Measurements from ENCODE around the gene DYRK4. TPM values are rescaled to one million over a fixed set of nuclear protein-coding genes. Genes with fewer than 3 reads are reported as not detected.

The DYRK4 gene
- polyA plus RNA-seq, 3 donors, result 17.4 to 26.9 (median 22.4) TPM

GRCh38 chr12:4603421-4603820 is 41.4 kb downstream of the DYRK4 start:
- Histone ChIP-seq H3K79me2 (ENCODE audit: insufficient read depth, low read length) (peaks cover 19% of the 10 kb centered on the region), H2AFZ (ENCODE audit: insufficient read depth, low read depth, low read length, poor library complexity, severe bottlenecking) (no peak overlapping the region), H3K4me1 (ENCODE audit: control insufficient read depth in 1 of 2, insufficient read depth in 2 of 2, low read length in 2 of 2) (peaks cover 2 to 8% of the 10 kb centered on the region in 2 donors), H3K27me3 (ENCODE audit: control insufficient read depth in 2 of 2, insufficient read depth in 2 of 2, low read length in 2 of 2) (no peaks in the 10 kb centered on the region), H3K9me3 (replicated peaks in 1 of 2; ENCODE audit: control insufficient read depth in 1 of 2, insufficient read depth in 1 of 2, low read length in 2 of 2) (no peaks in the 10 kb centered on the region), H4K20me1 (ENCODE audit: insufficient read depth, low read length) (no peaks in the 10 kb centered on the region), H3K27ac (ENCODE audit: low read depth in 1 of 2, low read length in 2 of 2) (no peak overlapping the region), H3K4me2 (replicated peaks; ENCODE audit: extremely low read depth, low read length, poor library complexity, severe bottlenecking) (no peak overlapping the region), H3K4me3 (replicated peaks in 1 of 3; ENCODE audit: low read depth in 2 of 3, low read length in 3 of 3) (no peak overlapping the region), H3K9ac (ENCODE audit: insufficient read depth, low read length, poor library complexity, severe bottlenecking) (no peak overlapping the region), H3K36me3 (replicated peaks in 1 of 2; ENCODE audit: control insufficient read depth in 1 of 2, insufficient read depth in 2 of 2, low read length in 2 of 2) (peaks cover 0 to 13% of the 10 kb centered on the region in 2 donors)
- no peaks in the 10 kb centered on the region for H3K9me3 Mint-ChIP-seq
- H3K4me3 Mint-ChIP-seq, result no peak overlapping the region
- peaks cover 6 to 8% (median 7%) of the 10 kb centered on the region in 3 donors for H3K27me3 Mint-ChIP-seq (ENCODE audit: low read depth in 3 of 3)
- H3K27ac Mint-ChIP-seq, result peak overlapping the region in 1 of 7 donors; percentile 8
- H3K36me3 Mint-ChIP-seq, result peaks cover 8 to 10% of the 10 kb centered on the region in 2 donors
- peaks cover 9% of the 10 kb centered on the region for H3K4me1 Mint-ChIP-seq
- no peak for DNase-seq
- TF ChIP-seq, protein P1, sequence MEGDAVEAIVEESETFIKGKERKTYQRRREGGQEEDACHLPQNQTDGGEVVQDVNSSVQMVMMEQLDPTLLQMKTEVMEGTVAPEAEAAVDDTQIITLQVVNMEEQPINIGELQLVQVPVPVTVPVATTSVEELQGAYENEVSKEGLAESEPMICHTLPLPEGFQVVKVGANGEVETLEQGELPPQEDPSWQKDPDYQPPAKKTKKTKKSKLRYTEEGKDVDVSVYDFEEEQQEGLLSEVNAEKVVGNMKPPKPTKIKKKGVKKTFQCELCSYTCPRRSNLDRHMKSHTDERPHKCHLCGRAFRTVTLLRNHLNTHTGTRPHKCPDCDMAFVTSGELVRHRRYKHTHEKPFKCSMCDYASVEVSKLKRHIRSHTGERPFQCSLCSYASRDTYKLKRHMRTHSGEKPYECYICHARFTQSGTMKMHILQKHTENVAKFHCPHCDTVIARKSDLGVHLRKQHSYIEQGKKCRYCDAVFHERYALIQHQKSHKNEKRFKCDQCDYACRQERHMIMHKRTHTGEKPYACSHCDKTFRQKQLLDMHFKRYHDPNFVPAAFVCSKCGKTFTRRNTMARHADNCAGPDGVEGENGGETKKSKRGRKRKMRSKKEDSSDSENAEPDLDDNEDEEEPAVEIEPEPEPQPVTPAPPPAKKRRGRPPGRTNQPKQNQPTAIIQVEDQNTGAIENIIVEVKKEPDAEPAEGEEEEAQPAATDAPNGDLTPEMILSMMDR (IDR thresholded peaks at IDR 0.05), result no peak
- WGBS (ENCODE audit: insufficient coverage), result 87% methylated on average over 7 of the region's 7 CpGs
- intact Hi-C loops (cut with micrococcal nuclease), result no loop called here

DNA sequence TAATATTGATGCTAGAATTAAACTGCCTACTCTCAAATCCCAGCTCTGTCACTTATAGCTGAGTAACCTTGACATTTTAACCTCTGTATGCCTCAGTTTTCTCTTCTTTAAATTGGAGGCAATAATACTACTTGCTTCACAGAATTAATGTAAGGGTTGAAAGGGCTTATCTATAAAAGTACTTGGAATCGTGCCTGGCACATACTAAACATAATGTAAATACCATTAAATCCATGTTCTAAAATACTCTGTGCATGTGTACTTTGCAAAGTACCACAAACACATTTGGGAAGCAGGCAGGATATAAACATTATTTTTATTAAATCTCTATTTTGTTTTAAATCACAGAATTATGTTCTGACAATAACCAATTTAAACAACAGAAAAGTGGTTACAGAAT is 41.9 kb downstream of the DYRK4 start:
- peaks cover 6 to 8% (median 7%) of the 10 kb centered on the region in 3 donors for H3K27me3 Mint-ChIP-seq (ENCODE audit: low read depth in 3 of 3)
- TF ChIP-seq, protein P1 (IDR thresholded peaks at IDR 0.05), result no peak
- peaks cover 19% of the 10 kb centered on the region for H3K79me2 ChIP-seq (ENCODE audit: insufficient read depth, low read length)

More for the DNA sequence above, 41.9 kb downstream of the DYRK4 start:
- intact Hi-C loops (cut with micrococcal nuclease), result no loop called here
- WGBS (ENCODE audit: insufficient coverage), result no CpG with 5 or more reads among the region's 1 CpG
- H3K4me3 ChIP-seq (replicated peaks in 1 of 3; ENCODE audit: low read depth in 2 of 3, low read length in 3 of 3), result no peak overlapping the region
- no peak overlapping the region for H3K27ac Mint-ChIP-seq
- H3K4me3 Mint-ChIP-seq, result no peak overlapping the region
- peaks cover 2 to 8% of the 10 kb centered on the region in 2 donors for H3K4me1 ChIP-seq (ENCODE audit: control insufficient read depth in 1 of 2, insufficient read depth in 2 of 2, low read length in 2 of 2)
- H3K27ac ChIP-seq (ENCODE audit: low read depth in 1 of 2, low read length in 2 of 2), result no peak overlapping the region
- DNase-seq, result no peak
- H3K9me3 ChIP-seq (replicated peaks in 1 of 2; ENCODE audit: control insufficient read depth in 1 of 2, insufficient read depth in 1 of 2, low read length in 2 of 2), result no peaks in the 10 kb centered on the region
- H2AFZ ChIP-seq (ENCODE audit: insufficient read depth, low read depth, low read length, poor library complexity, severe bottlenecking), result no peak overlapping the region
- no peaks in the 10 kb centered on the region for H3K27me3 ChIP-seq (ENCODE audit: control insufficient read depth in 2 of 2, insufficient read depth in 2 of 2, low read length in 2 of 2)
- H3K4me2 ChIP-seq (replicated peaks; ENCODE audit: extremely low read depth, low read length, poor library complexity, severe bottlenecking), result no peak overlapping the region
- peaks cover 9% of the 10 kb centered on the region for H3K4me1 Mint-ChIP-seq
- H3K36me3 ChIP-seq (replicated peaks in 1 of 2; ENCODE audit: control insufficient read depth in 1 of 2, insufficient read depth in 2 of 2, low read length in 2 of 2), result peaks cover 0 to 13% of the 10 kb centered on the region in 2 donors
- no peaks in the 10 kb centered on the region for H3K9me3 Mint-ChIP-seq
- peaks cover 10 to 12% of the 10 kb centered on the region in 2 donors for H3K36me3 Mint-ChIP-seq
- no peaks in the 10 kb centered on the region for H4K20me1 ChIP-seq (ENCODE audit: insufficient read depth, low read length)
- no peak overlapping the region for H3K9ac ChIP-seq (ENCODE audit: insufficient read depth, low read length, poor library complexity, severe bottlenecking)

All from CD14-positive monocyte (primary cell).